ENCODE measurements around the gene MCM6. TPM values are rescaled to one million over a fixed set of nuclear protein-coding genes. Genes with fewer than 3 reads are reported as not detected.
"Not testable (repeated sequence)": the region's sequence is repeated elsewhere in the genome, so short reads cannot be mapped to it uniquely, and the experiment has no call there.

Gene MCM6
- total and polyA plus RNA-seq, 3 donors from 2014 or later, result 24.6 to 32.3 (median 26.7) TPM

- no peaks in the 10 kb centered on the region for H3K36me3 ChIP-seq (ENCODE audit: low read depth, missing control alignments)
- no peaks in the 10 kb centered on the region for H3K9me3 ChIP-seq
- H3K27ac ChIP-seq, result no peak overlapping the region
- no peak overlapping the region for H3K4me3 ChIP-seq
- 70 to 88% methylated on average over 3 to 5 of the region's 5 CpGs for WGBS, 2 donors
- H3K4me1 ChIP-seq, result no peaks in the 10 kb centered on the region
- no peaks in the 10 kb centered on the region for H3K27me3 ChIP-seq
- intact Hi-C loops (cut with DNase I; ENCODE audit: low total_unique reads), result no loop called here
- TF ChIP-seq, protein P1, sequence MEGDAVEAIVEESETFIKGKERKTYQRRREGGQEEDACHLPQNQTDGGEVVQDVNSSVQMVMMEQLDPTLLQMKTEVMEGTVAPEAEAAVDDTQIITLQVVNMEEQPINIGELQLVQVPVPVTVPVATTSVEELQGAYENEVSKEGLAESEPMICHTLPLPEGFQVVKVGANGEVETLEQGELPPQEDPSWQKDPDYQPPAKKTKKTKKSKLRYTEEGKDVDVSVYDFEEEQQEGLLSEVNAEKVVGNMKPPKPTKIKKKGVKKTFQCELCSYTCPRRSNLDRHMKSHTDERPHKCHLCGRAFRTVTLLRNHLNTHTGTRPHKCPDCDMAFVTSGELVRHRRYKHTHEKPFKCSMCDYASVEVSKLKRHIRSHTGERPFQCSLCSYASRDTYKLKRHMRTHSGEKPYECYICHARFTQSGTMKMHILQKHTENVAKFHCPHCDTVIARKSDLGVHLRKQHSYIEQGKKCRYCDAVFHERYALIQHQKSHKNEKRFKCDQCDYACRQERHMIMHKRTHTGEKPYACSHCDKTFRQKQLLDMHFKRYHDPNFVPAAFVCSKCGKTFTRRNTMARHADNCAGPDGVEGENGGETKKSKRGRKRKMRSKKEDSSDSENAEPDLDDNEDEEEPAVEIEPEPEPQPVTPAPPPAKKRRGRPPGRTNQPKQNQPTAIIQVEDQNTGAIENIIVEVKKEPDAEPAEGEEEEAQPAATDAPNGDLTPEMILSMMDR (IDR thresholded peaks at IDR 0.05), result no peak
- no peak for TF ChIP-seq POLR2A (IDR thresholded peaks at IDR 0.05)
- DNase-seq, result no peak
These were observed 78.0 kb downstream of the MCM6 start for GRCh38 chr2:135798275-135798705.

- DNase-seq, result peak; percentile 89
- intact Hi-C loops (cut with DNase I; ENCODE audit: low total_unique reads), result no loop called here
- H3K27me3 ChIP-seq, result no peaks in the 10 kb centered on the region
- H3K4me3 ChIP-seq, result no peak overlapping the region
- H3K4me1 ChIP-seq, result no peaks in the 10 kb centered on the region
- H3K27ac ChIP-seq, result no peak overlapping the region
- TF ChIP-seq, protein P1 (IDR thresholded peaks at IDR 0.05), result peak; percentile 58 to 91 (median 73)
- no peak for TF ChIP-seq POLR2A (IDR thresholded peaks at IDR 0.05)
- no peaks in the 10 kb centered on the region for H3K9me3 ChIP-seq
- H3K36me3 ChIP-seq (ENCODE audit: low read depth, missing control alignments), result no peaks in the 10 kb centered on the region
- WGBS, 2 donors, result 51 to 55% methylated on average over 21 to 22 of the region's 22 CpGs
These were observed 78.6 kb downstream of the MCM6 start for GRCh38 chr2:135797497-135798274.

DNA sequence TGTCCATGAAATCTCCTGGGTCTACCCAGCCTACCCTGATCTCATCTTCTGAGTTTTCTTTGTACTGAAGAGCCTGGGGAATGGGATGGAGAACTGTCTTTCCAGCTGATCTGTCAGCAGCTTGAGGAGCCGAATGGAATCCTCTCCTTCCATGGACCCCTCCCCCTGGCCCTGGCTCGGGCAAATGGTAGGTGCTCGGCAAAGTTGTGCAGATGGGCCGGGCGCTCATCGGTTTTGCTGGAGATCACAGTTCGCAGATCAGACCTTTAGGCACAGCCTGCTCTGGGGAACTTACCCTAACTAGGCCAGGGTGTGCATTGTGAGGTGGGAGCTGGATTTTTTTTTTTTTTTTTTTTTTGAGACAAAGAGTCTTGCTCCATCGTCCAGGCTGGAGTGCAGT lies 79.6 kb downstream of the MCM6 start:
- H3K4me3 ChIP-seq, result no peak overlapping the region

DNA sequence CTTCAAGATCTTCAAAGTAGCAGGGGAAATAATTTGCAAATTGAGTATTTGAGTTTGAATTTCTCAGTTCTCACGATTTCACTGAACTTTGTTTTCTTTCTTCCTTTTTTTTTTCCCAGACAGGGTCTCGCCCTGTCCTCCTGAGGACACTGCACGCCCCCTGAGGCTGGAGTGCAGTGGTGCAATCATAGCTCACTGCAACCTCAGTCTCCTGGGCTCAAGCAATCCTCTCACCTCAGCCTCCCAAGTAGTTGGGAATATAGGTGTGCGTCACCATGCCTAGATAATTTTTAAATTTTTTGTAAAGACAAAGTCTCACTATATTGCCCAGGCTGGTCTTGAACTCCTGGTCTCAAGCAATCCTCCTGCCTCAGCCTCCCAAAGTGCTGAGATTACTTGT lies 80.6 kb downstream of the MCM6 start:
- H3K27ac ChIP-seq; H3K9me3 ChIP-seq; H3K4me1 ChIP-seq; DNase-seq; H3K4me3 ChIP-seq; H3K36me3 ChIP-seq (ENCODE audit: low read depth, missing control alignments); H3K27me3 ChIP-seq; intact Hi-C loops (cut with DNase I; ENCODE audit: low total_unique reads): not testable (repeated sequence)
- WGBS, 2 donors, result 76 to 79% methylated on average over 4 of the region's 4 CpGs

More for the DNA sequence above, 79.6 kb downstream of the MCM6 start:
- no peaks in the 10 kb centered on the region for H3K36me3 ChIP-seq (ENCODE audit: low read depth, missing control alignments)
- intact Hi-C loops (cut with DNase I; ENCODE audit: low total_unique reads), result no loop called here
- no peak for DNase-seq
- H3K27me3 ChIP-seq, result no peaks in the 10 kb centered on the region
- H3K9me3 ChIP-seq, result no peaks in the 10 kb centered on the region
- 92 to 99% methylated on average over 8 of the region's 8 CpGs for WGBS, 2 donors
- TF ChIP-seq, protein P1 (IDR thresholded peaks at IDR 0.05), result no peak
- TF ChIP-seq POLR2A (IDR thresholded peaks at IDR 0.05), result no peak
- no peak overlapping the region for H3K27ac ChIP-seq
- H3K4me1 ChIP-seq, result no peaks in the 10 kb centered on the region

DNA sequence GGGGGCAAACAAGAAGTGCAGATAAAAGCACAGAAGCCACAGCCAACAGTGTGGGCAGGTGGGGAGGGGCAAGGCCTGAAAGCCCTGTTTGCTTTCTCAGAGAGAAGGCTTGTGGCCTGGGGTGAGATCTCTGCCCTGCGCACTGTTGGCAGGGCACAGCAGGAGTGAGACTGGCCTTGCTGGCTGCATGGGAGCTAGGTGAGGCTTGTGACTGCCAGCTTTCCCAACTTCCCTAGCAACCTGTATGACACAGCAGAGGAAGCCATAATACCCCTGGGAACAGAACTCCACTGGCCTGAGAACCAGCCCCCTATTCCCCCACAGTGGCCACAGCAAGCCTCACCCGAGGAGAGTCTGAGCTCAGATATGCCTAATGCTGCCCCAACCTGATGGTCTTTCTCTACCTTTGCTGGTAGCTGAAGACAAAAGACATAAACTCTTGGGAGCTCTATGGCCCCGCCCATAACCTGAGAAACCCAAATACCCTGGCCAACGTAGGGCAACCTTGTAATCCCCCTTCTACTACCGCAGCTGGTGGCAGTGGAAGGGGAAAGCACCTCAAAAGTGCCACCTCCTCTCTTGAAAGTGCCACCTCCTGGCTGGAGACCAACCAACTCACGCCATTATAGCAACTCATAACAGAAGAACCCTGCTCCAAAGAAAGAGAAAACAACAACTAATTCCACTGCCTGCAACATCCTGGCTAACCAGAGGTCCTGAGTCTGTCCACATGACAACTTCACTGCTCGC lies 83.7 kb downstream of the MCM6 start:
- WGBS, 2 donors, result 81 to 86% methylated on average over 7 of the region's 7 CpGs
- no peak for DNase-seq
- Histone ChIP-seq H3K9me3 (no peaks in the 10 kb centered on the region), H3K27me3 (no peaks in the 10 kb centered on the region), H3K4me3 (no peak overlapping the region), H3K36me3 (ENCODE audit: low read depth, missing control alignments) (no peaks in the 10 kb centered on the region), H3K4me1 (no peaks in the 10 kb centered on the region), H3K27ac (no peak overlapping the region)
- TF ChIP-seq, protein P1 (IDR thresholded peaks at IDR 0.05), result no peak
- TF ChIP-seq POLR2A (IDR thresholded peaks at IDR 0.05), result no peak
- intact Hi-C loops (cut with DNase I; ENCODE audit: low total_unique reads), result no loop called here

Data from testis (tissue), 3 donors.